Liver (tissue), 9 donors: ENCODE data around the gene CBFA2T3. TPM values are rescaled to one million over a fixed set of nuclear protein-coding genes. Genes with fewer than 3 reads are reported as not detected.

Source experiments
- DNase-seq: peaks from one replicate; pipeline ENCODE4 v3.0.0-alpha.2; 2017; ENCODE audit warnings: low spot score
- H3K27ac ChIP-seq, 2 donors: one replicate each; pipeline ENCODE4 v1.7.0; 2013; ENCODE audit warnings: inconsistent platforms in 2 of 2, low read length in 2 of 2, control low read depth in 1 of 2, low read depth in 1 of 2, mild to moderate bottlenecking in 1 of 2
- H3K27me3 ChIP-seq, 4 donors: one replicate each; pipeline versions ENCODE4 v1.6.1 to v1.7.0; 2013; ENCODE audit warnings: low read length in 3 of 4, inconsistent platforms in 1 of 4, mild to moderate bottlenecking in 1 of 4, moderate library complexity in 1 of 4; ENCODE audit not compliant: control insufficient read depth in 4 of 4, insufficient read depth in 4 of 4
- H3K36me3 ChIP-seq, 4 donors: one replicate each; pipeline versions ENCODE4 v1.6.1 to v1.7.0; 2013; ENCODE audit warnings: low read length in 3 of 4, mild to moderate bottlenecking in 3 of 4, low read depth in 1 of 4, moderate library complexity in 1 of 4; ENCODE audit not compliant: control insufficient read depth in 4 of 4, insufficient read depth in 3 of 4
- H3K4me1 ChIP-seq, 4 donors: one replicate each; pipeline versions ENCODE4 v1.6.1 to v1.7.0; 2013; ENCODE audit warnings: low read length in 3 of 4, mild to moderate bottlenecking in 3 of 4, moderate library complexity in 1 of 4; ENCODE audit not compliant: control insufficient read depth in 4 of 4, insufficient read depth in 4 of 4
- H3K4me3 ChIP-seq, 3 donors: one replicate each; pipeline versions ENCODE4 v1.6.1 to v1.7.0; 2013; ENCODE audit warnings: low read length in 3 of 3, control low read depth in 1 of 3, low read depth in 1 of 3, mild to moderate bottlenecking in 1 of 3
- H3K9ac ChIP-seq, 2 donors: one replicate each; pipeline ENCODE4 v1.7.0; 2013; ENCODE audit warnings: low read length in 2 of 2, mild to moderate bottlenecking in 2 of 2, moderate library complexity in 2 of 2, control low read depth in 1 of 2, low read depth in 1 of 2
- H3K9me3 ChIP-seq, 4 donors: one replicate each; pipeline versions ENCODE4 v1.6.1 to v1.7.0; 2013; ENCODE audit warnings: low read length in 3 of 4; ENCODE audit not compliant: control insufficient read depth in 4 of 4
- EGR1 ChIP-seq, 2 donors: IDR thresholded peaks; 2 replicates each; pipeline ENCODE4 v1.6.1; 2016 to 2018; ENCODE audit warnings: antibody characterized with exemption in 2 of 2, low read depth in 2 of 2
- FOXA1 ChIP-seq: IDR thresholded peaks from 2 replicates; pipeline ENCODE4 v1.6.1; 2016; ENCODE audit warnings: antibody characterized with exemption
- FOXA2 ChIP-seq: IDR thresholded peaks from 2 replicates; pipeline ENCODE4 v1.6.1; 2016; ENCODE audit warnings: antibody characterized with exemption
- GABPA ChIP-seq, 2 donors: IDR thresholded peaks in 1 of 2; conservative IDR thresholded peaks in 1 of 2; 2 replicates each; pipeline ENCODE4 v1.6.1; 2016; ENCODE audit warnings: antibody characterized with exemption in 2 of 2, mild to moderate bottlenecking in 1 of 2, moderate library complexity in 1 of 2
- HNF4A ChIP-seq, 2 donors: conservative IDR thresholded peaks; 2 replicates each; pipeline ENCODE4 v1.6.1; 2016; ENCODE audit warnings: antibody characterized with exemption in 2 of 2, mild to moderate bottlenecking in 2 of 2
- HNF4G ChIP-seq: IDR thresholded peaks from 2 replicates; pipeline ENCODE4 v1.6.1; 2016; ENCODE audit warnings: antibody characterized with exemption
- JUND ChIP-seq, 2 donors: IDR thresholded peaks; 2 replicates each; pipeline ENCODE4 v1.6.1; 2016; ENCODE audit warnings: antibody characterized with exemption in 2 of 2
- NR2F2 ChIP-seq: IDR thresholded peaks from 2 replicates; pipeline ENCODE4 v1.6.1; 2016; ENCODE audit warnings: antibody characterized with exemption
- REST ChIP-seq: IDR thresholded peaks from 2 replicates; pipeline ENCODE4 v1.6.1; 2016; ENCODE audit warnings: antibody characterized with exemption, mild to moderate bottlenecking
- TAF1 ChIP-seq: conservative IDR thresholded peaks from 2 replicates; pipeline ENCODE4 v1.6.1; 2016; ENCODE audit warnings: antibody characterized with exemption, mild to moderate bottlenecking
- YY1 ChIP-seq: IDR thresholded peaks from 2 replicates; pipeline ENCODE4 v1.6.1; 2016; ENCODE audit warnings: antibody characterized with exemption, mild to moderate bottlenecking
- ZBTB33 ChIP-seq: IDR thresholded peaks from 2 replicates; pipeline ENCODE4 v1.6.1; 2016; ENCODE audit warnings: antibody characterized with exemption
- WGBS: extraction: QIAGEN DNeasy Blood & Tissue Kit; methylation state at CpG from one replicate; pipeline ENCODE4 v1.1.7; 2013; 5-methylcytosine and 5-hydroxymethylcytosine counted together
- polyA plus RNA-seq, 2 donors: library from polyadenylated mRNA; stranded (reverse) in 1 of 2; unstranded in 1 of 2; fragments of 200-250 nt in 1 of 2; fragments of >200 nt in 1 of 2; fragmentation: Nextera tagmentation in 1 of 2; extraction: Ambion mirVana in 1 of 2; gene quantifications; one replicate each; pipeline versions ENCODE4 v1.2.1 to v1.2.3, GENCODE V29; 2013 to 2015
- total RNA-seq, 2 donors: library from RNA; depleted of rRNA; stranded (reverse); fragments of >200 nt; gene quantifications; one replicate each; pipeline ENCODE4 v1.2.3, GENCODE V29; 2014
- TF ChIP-seq, protein P1 (sequence below): fragments of 150-350 bp; IDR thresholded peaks from 2 replicates; pipeline ENCODE4 v1.5.1; 2017; ENCODE audit warnings: improper control_type of control experiment, low read depth, low read length; ENCODE audit not compliant: missing input control
- TF ChIP-seq, protein P2 (sequence below): IDR thresholded peaks from 2 replicates; pipeline ENCODE4 v1.6.1; 2016; ENCODE audit warnings: antibody characterized with exemption
- TF ChIP-seq, protein P3 (sequence below): IDR thresholded peaks from 2 replicates; pipeline ENCODE4 v1.6.1; 2016; ENCODE audit warnings: antibody characterized with exemption
- donor health status: healthy.
- donor health status: healthy.
- donor health status: healthy.
- donor health status: healthy.
- donor health status: healthy.

Gene CBFA2T3
- total and polyA plus RNA-seq, 4 donors = 1.4 to 4.5 (median 3.1) TPM

DNA sequence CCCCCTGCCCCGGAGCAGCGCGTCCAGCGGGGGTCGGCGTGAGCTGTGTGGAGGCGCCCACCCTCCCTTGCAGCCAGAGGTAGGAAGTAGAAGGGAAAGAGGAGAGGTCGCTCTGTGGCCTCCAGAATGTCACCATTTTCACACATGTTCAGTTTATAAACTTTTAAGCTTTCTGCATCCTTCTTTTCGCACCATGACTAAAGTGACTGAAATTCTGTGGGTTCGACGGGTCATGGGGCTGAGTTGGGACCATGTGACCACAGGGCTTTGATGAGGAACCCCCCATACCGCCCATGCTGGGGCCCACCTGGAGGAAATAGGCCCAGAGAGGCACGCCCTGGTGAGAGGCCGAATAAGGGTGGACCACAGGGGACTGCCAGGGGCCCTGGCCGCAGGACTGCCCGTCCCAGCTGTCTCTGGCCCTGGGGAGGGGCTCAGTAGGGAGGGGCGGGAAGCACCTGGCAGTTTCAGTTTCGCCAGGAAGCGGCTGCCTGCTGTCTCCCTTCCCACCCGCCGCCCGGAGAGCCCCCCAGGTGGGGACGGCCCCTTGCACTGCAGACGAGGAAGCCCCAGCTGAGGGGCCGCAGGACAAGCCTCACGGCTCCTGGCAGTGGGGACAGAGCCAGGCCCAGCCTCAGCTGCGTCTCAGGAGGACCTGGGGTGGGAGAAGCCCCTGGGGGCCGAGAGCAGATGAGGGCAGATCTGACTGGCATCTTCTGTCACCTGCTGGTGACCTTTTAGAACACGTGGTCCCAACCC is 9.0 kb downstream of the CBFA2T3 start:
- no peak for TF ChIP-seq ZBTB33
- no peak for TF ChIP-seq FOXA2
- no peak for TF ChIP-seq FOXA1
- no peak for TF ChIP-seq TAF1
- no peak for DNase-seq
- Histone ChIP-seq H3K9ac (no peak overlapping the region), H3K27me3 (peaks cover 0 to 6% (median 0%) of the 10 kb centered on the region in 4 donors), H3K4me3 (no peak overlapping the region), H3K27ac (no peak overlapping the region), H3K36me3 (no peaks in the 10 kb centered on the region), H3K4me1 (peaks cover 0 to 8% (median 0%) of the 10 kb centered on the region in 4 donors), H3K9me3 (no peaks in the 10 kb centered on the region)
- 53% methylated on average over 29 of the region's 29 CpGs for WGBS

DNA sequence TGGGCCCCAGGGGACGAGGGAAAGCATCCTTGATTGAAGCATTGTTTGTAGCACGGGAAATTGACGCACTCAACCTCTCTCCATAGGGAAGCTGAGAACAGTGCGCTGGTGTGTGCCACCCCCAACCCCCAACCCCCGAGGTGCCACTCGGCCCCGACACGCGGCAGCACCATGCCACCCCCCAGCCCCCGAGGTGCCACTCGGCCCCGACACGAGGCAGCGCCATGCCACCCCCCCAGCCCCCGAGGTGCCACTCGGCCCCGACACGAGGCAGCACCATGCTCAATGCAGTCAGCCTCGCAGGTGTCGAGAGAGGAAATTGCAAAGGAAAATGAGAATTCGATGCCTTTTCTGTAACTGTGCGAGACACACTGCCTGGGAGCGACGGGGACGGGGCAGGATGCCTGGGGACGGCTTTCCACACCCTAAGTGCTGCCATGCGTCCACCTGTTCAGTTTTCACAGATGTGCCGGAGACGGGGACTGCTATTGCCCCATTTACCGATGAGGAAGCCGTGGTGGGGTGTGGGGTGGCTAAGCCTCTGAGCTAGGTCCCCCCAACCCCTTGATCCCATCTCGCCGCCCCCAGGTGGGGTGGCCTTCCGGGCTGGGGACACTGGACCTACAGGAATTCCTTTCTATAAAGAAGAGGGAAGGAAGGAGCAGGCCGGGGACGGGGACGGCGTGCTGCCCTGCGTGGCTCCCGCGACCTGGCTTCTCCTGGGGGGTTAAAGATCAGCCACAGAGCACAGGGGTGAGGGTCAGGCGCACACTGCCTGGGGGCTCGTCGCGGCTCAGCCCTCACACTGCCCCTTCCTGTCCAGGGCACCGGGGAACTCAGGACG is 9.8 kb downstream of the CBFA2T3 start:
- DNase-seq = no peak
- 71% methylated on average over 47 of the region's 47 CpGs for WGBS
- no peak overlapping the region for H3K4me3 ChIP-seq
- H3K27ac ChIP-seq = no peak overlapping the region
- peaks cover 0 to 2% (median 0%) of the 10 kb centered on the region in 4 donors for H3K27me3 ChIP-seq
- TF ChIP-seq GABPA (IDR thresholded peaks at IDR 0.05 in 1 of 2, conservative IDR thresholded peaks at IDR 0.05 in 1 of 2) = no peak
- TF ChIP-seq YY1 = no peak
- no peaks in the 10 kb centered on the region for H3K9me3 ChIP-seq
- peaks cover 0 to 4% (median 0%) of the 10 kb centered on the region in 4 donors for H3K4me1 ChIP-seq
- no peaks in the 10 kb centered on the region for H3K36me3 ChIP-seq
- H3K9ac ChIP-seq = no peak overlapping the region

GRCh38 chr16:88965826-88966480 is 11.1 kb downstream of the CBFA2T3 start:
- 85% methylated on average over 19 of the region's 19 CpGs for WGBS
- no peak overlapping the region for H3K27ac ChIP-seq
- no peak overlapping the region for H3K4me3 ChIP-seq
- H3K4me1 ChIP-seq = no peaks in the 10 kb centered on the region
- peaks cover 0 to 2% (median 0%) of the 10 kb centered on the region in 4 donors for H3K27me3 ChIP-seq
- no peaks in the 10 kb centered on the region for H3K9me3 ChIP-seq
- no peak overlapping the region for H3K9ac ChIP-seq
- no peaks in the 10 kb centered on the region for H3K36me3 ChIP-seq
- no peak for DNase-seq
- TF ChIP-seq, protein P1, sequence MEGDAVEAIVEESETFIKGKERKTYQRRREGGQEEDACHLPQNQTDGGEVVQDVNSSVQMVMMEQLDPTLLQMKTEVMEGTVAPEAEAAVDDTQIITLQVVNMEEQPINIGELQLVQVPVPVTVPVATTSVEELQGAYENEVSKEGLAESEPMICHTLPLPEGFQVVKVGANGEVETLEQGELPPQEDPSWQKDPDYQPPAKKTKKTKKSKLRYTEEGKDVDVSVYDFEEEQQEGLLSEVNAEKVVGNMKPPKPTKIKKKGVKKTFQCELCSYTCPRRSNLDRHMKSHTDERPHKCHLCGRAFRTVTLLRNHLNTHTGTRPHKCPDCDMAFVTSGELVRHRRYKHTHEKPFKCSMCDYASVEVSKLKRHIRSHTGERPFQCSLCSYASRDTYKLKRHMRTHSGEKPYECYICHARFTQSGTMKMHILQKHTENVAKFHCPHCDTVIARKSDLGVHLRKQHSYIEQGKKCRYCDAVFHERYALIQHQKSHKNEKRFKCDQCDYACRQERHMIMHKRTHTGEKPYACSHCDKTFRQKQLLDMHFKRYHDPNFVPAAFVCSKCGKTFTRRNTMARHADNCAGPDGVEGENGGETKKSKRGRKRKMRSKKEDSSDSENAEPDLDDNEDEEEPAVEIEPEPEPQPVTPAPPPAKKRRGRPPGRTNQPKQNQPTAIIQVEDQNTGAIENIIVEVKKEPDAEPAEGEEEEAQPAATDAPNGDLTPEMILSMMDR = no peak
- no peak for TF ChIP-seq REST
- TF ChIP-seq JUND (IDR thresholded peaks at IDR 0.05) = no peak
- TF ChIP-seq TAF1 = no peak
- TF ChIP-seq YY1 = no peak
- TF ChIP-seq, protein P2, sequence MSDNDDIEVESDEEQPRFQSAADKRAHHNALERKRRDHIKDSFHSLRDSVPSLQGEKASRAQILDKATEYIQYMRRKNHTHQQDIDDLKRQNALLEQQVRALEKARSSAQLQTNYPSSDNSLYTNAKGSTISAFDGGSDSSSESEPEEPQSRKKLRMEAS = no peak
- no peak for TF ChIP-seq NR2F2
- no peak for TF ChIP-seq GABPA (IDR thresholded peaks at IDR 0.05 in 1 of 2, conservative IDR thresholded peaks at IDR 0.05 in 1 of 2)
- no peak for TF ChIP-seq HNF4A (conservative IDR thresholded peaks at IDR 0.05)
- TF ChIP-seq HNF4G = no peak
- TF ChIP-seq EGR1 (IDR thresholded peaks at IDR 0.05; ENCODE audit: low read depth in 2 of 2) = no peak
- TF ChIP-seq, protein P3, sequence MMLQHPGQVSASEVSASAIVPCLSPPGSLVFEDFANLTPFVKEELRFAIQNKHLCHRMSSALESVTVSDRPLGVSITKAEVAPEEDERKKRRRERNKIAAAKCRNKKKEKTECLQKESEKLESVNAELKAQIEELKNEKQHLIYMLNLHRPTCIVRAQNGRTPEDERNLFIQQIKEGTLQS = no peak
